ENCODE data around the gene MAD1L1. TPM values are rescaled to one million over a fixed set of nuclear protein-coding genes. Genes with fewer than 3 reads are reported as not detected.

Gene MAD1L1
- total and polyA plus RNA-seq, 11 donors: 11.1 to 29.7 (median 20.9) TPM

DNA sequence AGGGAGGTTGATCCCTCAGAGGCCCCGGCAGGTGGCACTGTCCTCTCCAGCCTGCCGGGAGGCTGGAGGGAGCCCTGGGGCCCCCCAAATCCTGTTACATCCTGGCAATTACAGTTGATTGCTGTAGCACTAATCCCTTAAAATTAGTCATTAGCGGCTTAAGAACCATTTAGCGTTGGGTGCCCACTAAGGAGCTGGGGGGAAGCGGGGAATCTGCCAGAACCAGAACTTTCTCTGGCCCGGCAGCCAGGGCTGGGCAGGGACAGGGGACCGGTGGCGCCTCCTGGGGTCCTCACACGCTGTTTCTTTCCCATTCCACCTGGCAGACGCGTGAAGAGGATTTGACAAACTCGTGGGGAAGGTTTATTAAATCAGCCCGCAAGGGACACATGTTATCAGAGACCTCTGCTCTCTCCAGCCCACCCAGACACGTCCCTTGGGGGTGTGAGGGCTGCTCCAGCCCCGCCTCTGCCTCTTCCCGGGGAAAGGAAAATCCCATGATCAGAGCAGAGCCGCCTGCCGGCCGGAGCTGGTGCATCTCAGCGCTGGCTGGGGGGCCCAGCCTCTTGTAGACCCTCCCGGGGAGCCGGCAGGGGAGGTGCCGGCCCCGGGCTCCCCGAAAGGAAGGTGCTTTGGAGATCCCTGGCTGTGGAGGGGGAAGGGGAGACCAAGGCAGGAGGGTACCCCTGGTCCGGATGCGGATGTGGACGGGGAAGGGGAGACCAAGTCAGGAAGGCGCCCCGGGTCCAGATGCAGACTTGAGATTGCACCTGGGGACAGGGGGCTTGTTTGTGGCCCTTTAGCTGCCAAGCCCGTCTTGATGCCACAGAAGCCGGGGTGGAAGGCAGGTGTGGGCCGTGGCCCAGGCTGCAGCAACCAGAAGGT is 420.0 kb downstream of the MAD1L1 start:
- ATAC-seq (peak in 1 of 4 donors; percentile 53), DNase-seq (no peak)
- peaks cover 0 to 17% (median 5%) of the 10 kb centered on the region in 12 donors for H3K4me1 ChIP-seq
- TF ChIP-seq POLR2A (IDR thresholded peaks at IDR 0.05): no peak
- peak in 10 of 12 donors; percentile 9 to 62 (median 42) for TF ChIP-seq CTCF (IDR thresholded peaks at IDR 0.05)
- 45 to 63% (median 52%) methylated on average over 31 to 33 of the region's 33 CpGs for WGBS, 4 donors
- H3K4me3 ChIP-seq: no peak overlapping the region
- H3K27me3 ChIP-seq: no peaks in the 10 kb centered on the region
- H3K27ac ChIP-seq: no peak overlapping the region
- no peaks in the 10 kb centered on the region for H3K9me3 ChIP-seq
- intact Hi-C loops (cut with DNase I): loop anchor here in 3 of 10 donors (5.0 kb wide), 2 partner anchors 395 to 400 kb away; no protein-coding TSS in a partner anchor
- peaks cover 0 to 3% (median 0%) of the 10 kb centered on the region in 9 donors for H3K36me3 ChIP-seq

DNA sequence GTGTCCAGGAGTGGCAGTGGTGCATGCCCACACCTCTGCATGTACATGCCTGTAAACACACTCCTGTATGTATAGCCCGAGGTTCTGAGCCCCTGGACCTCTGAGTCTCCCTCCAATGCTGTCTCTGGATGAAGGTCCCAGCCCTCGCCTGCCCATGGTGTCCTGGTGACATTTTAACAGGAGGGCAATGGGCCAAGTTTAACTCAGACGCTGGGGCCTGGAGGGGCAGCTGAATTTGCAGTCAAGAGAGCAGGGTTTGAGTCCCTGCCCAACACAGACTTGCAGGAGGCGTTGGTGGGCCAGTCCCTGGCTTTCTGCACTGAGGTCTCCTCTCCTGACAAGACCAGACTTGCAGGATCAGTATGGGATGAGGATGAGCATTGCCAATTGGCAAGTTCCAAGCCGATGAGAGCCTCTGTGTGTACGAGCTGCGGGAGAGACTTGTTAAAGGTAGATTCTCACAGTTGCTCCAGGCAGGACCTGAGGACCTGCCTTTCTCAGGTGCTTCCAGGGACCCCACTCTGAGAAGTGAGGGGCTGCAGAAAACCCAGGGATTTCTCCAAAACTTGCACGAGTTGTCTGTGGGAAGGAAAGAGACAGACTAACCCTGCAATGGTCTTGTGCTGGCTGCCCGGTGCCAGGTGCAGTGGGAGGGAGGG is 420.8 kb downstream of the MAD1L1 start:
- DNase-seq (no peak), ATAC-seq (no peak)
- no peaks in the 10 kb centered on the region for H3K9me3 ChIP-seq
- H3K4me1 ChIP-seq: peaks cover 0 to 17% (median 5%) of the 10 kb centered on the region in 12 donors
- no peak overlapping the region for H3K4me3 ChIP-seq
- no peak for TF ChIP-seq CTCF (IDR thresholded peaks at IDR 0.05)
- TF ChIP-seq POLR2A (IDR thresholded peaks at IDR 0.05): no peak
- WGBS, 4 donors: 28 to 52% (median 41%) methylated on average over 8 to 9 of the region's 9 CpGs
- H3K27me3 ChIP-seq: no peaks in the 10 kb centered on the region
- H3K27ac ChIP-seq: no peak overlapping the region
- intact Hi-C loops (cut with DNase I): loop anchor here in 3 of 10 donors (5.0 kb wide), 2 partner anchors 395 to 400 kb away; no protein-coding TSS in a partner anchor
- peaks cover 0 to 3% (median 0%) of the 10 kb centered on the region in 9 donors for H3K36me3 ChIP-seq

DNA sequence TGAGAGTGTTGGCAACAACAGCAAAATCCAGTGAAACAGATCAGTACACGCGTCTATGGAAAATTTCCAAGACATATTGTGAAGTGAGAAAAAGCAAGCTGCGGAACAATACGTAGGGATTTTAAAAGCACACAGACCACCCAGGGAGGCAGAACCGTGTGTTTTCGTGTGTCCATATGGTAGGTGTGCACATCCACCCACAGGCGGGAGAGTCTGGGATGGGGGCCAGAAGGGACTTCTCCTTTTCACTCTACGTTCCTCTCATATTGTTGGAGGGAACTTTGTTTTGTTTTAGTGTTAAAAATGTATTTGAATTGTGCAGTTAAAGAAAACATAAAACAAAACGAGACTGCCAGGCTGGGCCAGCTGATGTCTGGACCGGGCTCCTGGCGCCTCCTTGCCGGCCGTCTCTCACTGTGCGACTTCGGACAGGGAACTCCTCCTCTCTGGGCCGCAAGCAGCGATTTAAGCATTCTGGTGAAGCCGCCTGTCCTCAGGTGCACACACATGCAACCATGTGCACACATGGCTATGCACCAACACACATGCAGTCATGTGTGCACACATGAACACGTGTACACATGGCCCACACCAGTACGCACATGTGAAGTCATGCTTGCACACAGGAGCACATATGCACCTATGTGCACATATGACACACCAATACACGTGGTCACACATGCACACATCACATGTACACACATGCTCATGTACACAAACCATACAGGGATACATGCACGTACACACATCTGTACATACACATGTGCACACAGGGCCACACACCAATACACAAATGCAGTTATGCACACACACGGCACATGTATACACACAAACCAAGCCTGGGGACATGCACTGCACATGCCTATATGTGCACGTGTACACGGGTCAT is 421.5 kb downstream of the MAD1L1 start:
- Histone ChIP-seq H3K36me3 (peaks cover 0 to 3% (median 0%) of the 10 kb centered on the region in 9 donors), H3K9me3 (no peaks in the 10 kb centered on the region), H3K4me3 (no peak overlapping the region), H3K27ac (no peak overlapping the region), H3K4me1 (peaks cover 0 to 17% (median 5%) of the 10 kb centered on the region in 12 donors), H3K27me3 (no peaks in the 10 kb centered on the region)
- TF ChIP-seq CTCF (IDR thresholded peaks at IDR 0.05) (no peak), POLR2A (IDR thresholded peaks at IDR 0.05) (no peak)
- no peak for DNase-seq
- intact Hi-C loops (cut with DNase I): loop anchor here in 3 of 10 donors (5.0 kb wide), 2 partner anchors 396 to 401 kb away; no protein-coding TSS in a partner anchor
- no peak for ATAC-seq
- 69 to 79% (median 73%) methylated on average over 25 of the region's 25 CpGs for WGBS, 4 donors
